OCI-LY3 (cell line): ENCODE measurements around the gene TNNI3K.

ENCODE experiments used
- H2AFZ ChIP-seq: fragments of 200-600, 300-600 bp; shearing (Covaris generic); 2 replicates; pipeline ENCODE4 v1.6.0; 2014; ENCODE audit warnings: antibody characterized with exemption, low read depth, low read length
- H3K27ac ChIP-seq: fragments of 200-600, 300-600 bp; sonication (generic); 2 replicates; pipeline ENCODE4 v1.5.1; 2014; ENCODE audit warnings: mild to moderate bottlenecking, low read length, moderate library complexity, mixed read lengths
- H3K27me3 ChIP-seq: fragments of 200-600, 300-600 bp; sonication (generic); 2 replicates; pipeline ENCODE4 v1.6.1; 2014; ENCODE audit warnings: low read depth, low read length, mixed read lengths
- H3K36me3 ChIP-seq: fragments of 200-600, 300-600 bp; sonication (generic); replicated peaks from 2 replicates; pipeline ENCODE3; 2014; ENCODE audit warnings: low read depth, low read length, mixed read lengths
- H3K4me1 ChIP-seq: fragments of 300-600, 200-600 bp; sonication (generic); 2 replicates; pipeline ENCODE4 v1.6.1; 2014; ENCODE audit warnings: low read length, mixed read lengths
- H3K4me2 ChIP-seq: fragments of 200-600, 300-600 bp; sonication (generic); 2 replicates; pipeline ENCODE4 v1.6.1; 2014; ENCODE audit warnings: low read length, mixed read lengths
- H3K4me3 ChIP-seq: fragments of 300-600, 200-600 bp; sonication (generic); 2 replicates; pipeline ENCODE4 v1.5.1; 2014; ENCODE audit warnings: antibody characterized with exemption, mild to moderate bottlenecking, low read length, moderate library complexity
- H3K79me2 ChIP-seq: fragments of 300-600, 200-600 bp; shearing (Covaris generic); 2 replicates; pipeline ENCODE4 v1.6.1; 2014; ENCODE audit warnings: mild to moderate bottlenecking, low read length, mixed read lengths
- H3K9ac ChIP-seq: fragments of 300-600, 200-600 bp; shearing (Covaris generic); 2 replicates; pipeline ENCODE4 v1.6.0; 2014; ENCODE audit warnings: mild to moderate bottlenecking, low read length, moderate library complexity
- H3K9me3 ChIP-seq: fragments of 200-600, 300-600 bp; shearing (Covaris generic); 2 replicates; pipeline ENCODE4 v1.6.1; 2014; ENCODE audit warnings: low read length, mixed read lengths; ENCODE audit not compliant: insufficient read depth
- H4K20me1 ChIP-seq: fragments of 200-600, 300-600 bp; sonication (generic); 2 replicates; pipeline ENCODE4 v1.6.1; 2016; ENCODE audit warnings: low read length, mixed read lengths; ENCODE audit not compliant: insufficient read depth
- EZH2phosphoT487 ChIP-seq: fragments of 200-600 bp; shearing (Covaris generic); IDR thresholded peaks from 2 replicates; pipeline ENCODE4 v1.6.1; 2018; ENCODE audit warnings: antibody characterized with exemption, mixed run types, low read depth
- TF ChIP-seq, protein P1 (sequence below): fragments of 200-600, 300-600 bp; sonication (generic); IDR thresholded peaks from 2 replicates; pipeline ENCODE4 v1.5.1; 2014; ENCODE audit warnings: antibody characterized with exemption, low read length, low read depth

The TNNI3K gene

DNA sequence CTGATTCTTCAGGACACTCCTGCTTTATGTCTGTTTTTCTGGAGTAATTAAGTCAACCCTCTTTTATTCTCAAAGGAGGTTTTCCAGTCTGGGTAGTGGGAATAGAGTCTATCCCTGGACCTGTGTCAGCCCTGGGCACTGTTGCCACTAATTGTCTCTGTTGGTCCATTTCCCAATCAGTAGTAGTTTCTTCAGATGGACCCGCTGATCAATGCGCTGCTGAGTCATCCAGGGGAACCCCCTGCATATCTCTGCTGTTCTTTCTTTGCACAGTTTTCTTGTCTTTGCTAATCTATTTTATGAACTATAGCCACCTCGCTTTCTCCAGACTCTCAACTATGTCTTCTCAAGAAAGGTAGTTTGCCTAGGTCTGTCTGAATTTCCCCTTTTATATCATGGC, 82.5 kb downstream of the TNNI3K start:
- H3K4me2 ChIP-seq = peak overlapping the region; percentile 41
- H3K9ac ChIP-seq = no peak overlapping the region
- TF ChIP-seq, protein P1, sequence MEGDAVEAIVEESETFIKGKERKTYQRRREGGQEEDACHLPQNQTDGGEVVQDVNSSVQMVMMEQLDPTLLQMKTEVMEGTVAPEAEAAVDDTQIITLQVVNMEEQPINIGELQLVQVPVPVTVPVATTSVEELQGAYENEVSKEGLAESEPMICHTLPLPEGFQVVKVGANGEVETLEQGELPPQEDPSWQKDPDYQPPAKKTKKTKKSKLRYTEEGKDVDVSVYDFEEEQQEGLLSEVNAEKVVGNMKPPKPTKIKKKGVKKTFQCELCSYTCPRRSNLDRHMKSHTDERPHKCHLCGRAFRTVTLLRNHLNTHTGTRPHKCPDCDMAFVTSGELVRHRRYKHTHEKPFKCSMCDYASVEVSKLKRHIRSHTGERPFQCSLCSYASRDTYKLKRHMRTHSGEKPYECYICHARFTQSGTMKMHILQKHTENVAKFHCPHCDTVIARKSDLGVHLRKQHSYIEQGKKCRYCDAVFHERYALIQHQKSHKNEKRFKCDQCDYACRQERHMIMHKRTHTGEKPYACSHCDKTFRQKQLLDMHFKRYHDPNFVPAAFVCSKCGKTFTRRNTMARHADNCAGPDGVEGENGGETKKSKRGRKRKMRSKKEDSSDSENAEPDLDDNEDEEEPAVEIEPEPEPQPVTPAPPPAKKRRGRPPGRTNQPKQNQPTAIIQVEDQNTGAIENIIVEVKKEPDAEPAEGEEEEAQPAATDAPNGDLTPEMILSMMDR = no peak
- no peak for TF ChIP-seq EZH2phosphoT487
- H3K36me3 ChIP-seq = no peaks in the 10 kb centered on the region
- peaks cover 10% of the 10 kb centered on the region; the same call in 1 of the 2 replicates for H3K4me1 ChIP-seq
- no peaks in the 10 kb centered on the region for H3K79me2 ChIP-seq
- no peaks in the 10 kb centered on the region for H3K27me3 ChIP-seq
- H3K4me3 ChIP-seq = peak overlapping the region; percentile 14; the same call in 1 of the 2 replicates
- no peak overlapping the region for H2AFZ ChIP-seq
- H4K20me1 ChIP-seq = no peaks in the 10 kb centered on the region
- no peaks in the 10 kb centered on the region for H3K9me3 ChIP-seq
- H3K27ac ChIP-seq = no peak overlapping the region

DNA sequence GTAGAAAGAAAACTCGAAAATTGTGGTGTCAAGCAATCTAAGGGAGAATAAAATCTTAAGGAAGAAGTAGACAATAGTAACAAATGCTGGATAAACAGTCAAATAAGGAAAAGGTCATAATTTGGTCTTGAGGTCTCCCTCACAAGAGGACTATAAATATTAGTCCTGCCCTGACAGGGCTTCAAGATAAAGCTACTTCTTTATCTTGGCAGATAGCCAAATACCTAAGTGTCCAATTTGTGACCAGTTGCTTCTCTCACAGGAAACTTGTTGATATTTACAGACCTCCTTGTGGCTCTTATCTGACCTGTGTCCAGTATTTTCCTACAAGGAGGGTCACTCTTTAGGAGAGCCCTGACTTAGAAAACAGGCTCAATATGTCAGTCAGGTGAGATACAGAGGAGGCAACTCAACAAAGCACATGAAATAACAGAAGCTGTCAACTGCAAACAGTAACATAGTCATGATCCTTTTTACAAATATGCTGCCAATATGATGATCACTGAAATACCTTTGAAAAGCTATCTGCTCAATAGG, 88.8 kb downstream of the TNNI3K start:
- H4K20me1 ChIP-seq = no peaks in the 10 kb centered on the region
- H3K9ac ChIP-seq = no peak overlapping the region
- H3K9me3 ChIP-seq = no peaks in the 10 kb centered on the region
- no peak overlapping the region for H3K27ac ChIP-seq
- peaks cover 5% of the 10 kb centered on the region; the same call in 1 of the 2 replicates for H3K4me1 ChIP-seq
- no peak overlapping the region for H3K4me2 ChIP-seq
- H3K36me3 ChIP-seq = no peaks in the 10 kb centered on the region
- no peaks in the 10 kb centered on the region for H3K27me3 ChIP-seq
- no peak overlapping the region for H3K4me3 ChIP-seq
- H3K79me2 ChIP-seq = no peaks in the 10 kb centered on the region
- TF ChIP-seq, protein P1 = no peak
- TF ChIP-seq EZH2phosphoT487 = no peak
- no peak overlapping the region for H2AFZ ChIP-seq

DNA sequence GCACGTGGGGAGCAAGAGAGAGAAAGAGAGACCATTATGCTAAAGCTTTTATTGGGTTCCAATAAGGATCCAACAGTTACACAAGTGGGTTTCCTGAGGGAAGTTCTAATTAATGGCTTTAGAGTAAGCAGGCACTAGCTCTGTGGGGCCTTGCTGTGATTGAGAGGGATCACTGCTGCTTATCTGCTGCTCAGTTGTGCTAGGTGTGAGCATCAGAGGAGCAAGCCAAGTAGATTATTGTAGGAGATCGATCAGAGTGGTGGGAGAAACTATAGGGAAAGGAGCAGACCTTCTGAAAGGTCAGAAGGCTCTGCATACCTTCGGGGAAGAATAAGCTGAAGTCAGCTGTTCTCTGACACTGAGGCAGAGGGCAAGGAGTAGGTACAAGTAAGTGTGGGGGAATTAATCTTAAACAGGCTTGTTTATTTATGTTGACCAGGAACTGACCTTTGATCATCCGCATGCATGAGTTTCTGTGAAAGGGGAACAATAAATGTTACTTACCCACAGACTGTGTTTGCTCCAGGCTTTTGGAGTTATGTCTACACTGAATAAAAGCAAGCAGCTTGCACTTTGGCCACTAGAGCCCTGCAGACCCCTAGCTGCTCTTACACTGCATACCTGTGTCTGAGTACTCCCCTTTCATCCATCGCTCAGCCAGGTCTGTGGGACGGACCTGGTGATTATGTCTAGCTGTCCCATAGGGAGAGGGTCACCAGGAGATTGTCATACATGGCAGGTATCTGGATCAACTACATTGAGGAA, 89.7 kb downstream of the TNNI3K start:
- Histone ChIP-seq H3K27ac (no peak overlapping the region), H3K79me2 (no peaks in the 10 kb centered on the region), H3K4me1 (peaks cover 7% of the 10 kb centered on the region; the same call in 1 of the 2 replicates), H3K27me3 (no peaks in the 10 kb centered on the region), H3K36me3 (no peaks in the 10 kb centered on the region), H2AFZ (no peak overlapping the region), H4K20me1 (no peaks in the 10 kb centered on the region), H3K4me2 (no peak overlapping the region), H3K9ac (no peak overlapping the region), H3K9me3 (no peaks in the 10 kb centered on the region), H3K4me3 (no peak overlapping the region)
- TF ChIP-seq, protein P1 = no peak
- no peak for TF ChIP-seq EZH2phosphoT487

DNA sequence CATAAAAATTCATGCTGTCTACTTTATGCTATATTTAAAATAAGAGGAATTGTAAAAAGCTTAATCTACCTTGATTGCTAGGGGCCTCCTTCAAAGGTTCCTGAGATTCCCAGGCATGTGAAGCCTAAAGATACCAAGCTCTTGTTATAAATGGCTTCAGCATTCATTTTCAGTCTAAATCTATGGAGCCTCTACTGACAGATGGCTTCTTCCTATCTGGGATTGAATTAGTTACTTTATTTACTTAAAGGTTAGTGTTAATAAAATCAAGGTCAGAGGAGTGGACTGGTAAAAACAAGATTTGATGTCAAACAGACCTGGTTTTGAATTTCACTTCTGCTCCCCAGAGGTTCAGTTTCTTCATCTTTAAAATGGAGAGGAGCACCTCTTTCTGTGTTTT, 93.7 kb downstream of the TNNI3K start:
- Histone ChIP-seq H3K4me1 (peaks cover 7% of the 10 kb centered on the region; the same call in 1 of the 2 replicates), H3K9ac (no peak overlapping the region), H3K9me3 (no peaks in the 10 kb centered on the region), H3K27ac (no peak overlapping the region), H3K27me3 (no peaks in the 10 kb centered on the region), H3K36me3 (no peaks in the 10 kb centered on the region), H2AFZ (no peak overlapping the region), H3K4me2 (no peak overlapping the region), H3K4me3 (no peak overlapping the region), H4K20me1 (no peaks in the 10 kb centered on the region), H3K79me2 (no peaks in the 10 kb centered on the region)
- TF ChIP-seq EZH2phosphoT487 = no peak
- TF ChIP-seq, protein P1 = no peak
